Skeletal muscle tissue (tissue), 1 donor: Measurements from ENCODE around the gene CREBL2. TPM values are rescaled to one million over a fixed set of nuclear protein-coding genes. Genes with fewer than 3 reads are reported as not detected.

Experiments used
- total RNA-seq: library from RNA; depleted of rRNA; stranded (reverse); fragments of >200 nt; gene quantifications from one replicate; pipeline ENCODE4 v1.2.3, GENCODE V29; 2014

Gene CREBL2
- total RNA-seq, 1 donor from 2014 or later: 18.3 TPM

Other genes starting within 250 kb of the CREBL2 start
- 20.4 TPM for gene DUSP16, start 49.0 kb upstream of the CREBL2 start, total RNA-seq
- gene GPR19, start 84.3 kb downstream of the CREBL2 start, total RNA-seq: 0.52 TPM
- 62.1 TPM for gene CDKN1B, start 105.5 kb downstream of the CREBL2 start, total RNA-seq
- gene APOLD1, start 173.8 kb downstream of the CREBL2 start, total RNA-seq: 9.9 TPM
- 70.5 TPM for gene DDX47, start 201.5 kb downstream of the CREBL2 start, total RNA-seq